ENCODE measurements around the gene DCLK1. TPM values are rescaled to one million over a fixed set of nuclear protein-coding genes. Genes with fewer than 3 reads are reported as not detected.

DCLK1 gene
- total RNA-seq, 1 donor from 2014 or later: 6.4 TPM

DNA sequence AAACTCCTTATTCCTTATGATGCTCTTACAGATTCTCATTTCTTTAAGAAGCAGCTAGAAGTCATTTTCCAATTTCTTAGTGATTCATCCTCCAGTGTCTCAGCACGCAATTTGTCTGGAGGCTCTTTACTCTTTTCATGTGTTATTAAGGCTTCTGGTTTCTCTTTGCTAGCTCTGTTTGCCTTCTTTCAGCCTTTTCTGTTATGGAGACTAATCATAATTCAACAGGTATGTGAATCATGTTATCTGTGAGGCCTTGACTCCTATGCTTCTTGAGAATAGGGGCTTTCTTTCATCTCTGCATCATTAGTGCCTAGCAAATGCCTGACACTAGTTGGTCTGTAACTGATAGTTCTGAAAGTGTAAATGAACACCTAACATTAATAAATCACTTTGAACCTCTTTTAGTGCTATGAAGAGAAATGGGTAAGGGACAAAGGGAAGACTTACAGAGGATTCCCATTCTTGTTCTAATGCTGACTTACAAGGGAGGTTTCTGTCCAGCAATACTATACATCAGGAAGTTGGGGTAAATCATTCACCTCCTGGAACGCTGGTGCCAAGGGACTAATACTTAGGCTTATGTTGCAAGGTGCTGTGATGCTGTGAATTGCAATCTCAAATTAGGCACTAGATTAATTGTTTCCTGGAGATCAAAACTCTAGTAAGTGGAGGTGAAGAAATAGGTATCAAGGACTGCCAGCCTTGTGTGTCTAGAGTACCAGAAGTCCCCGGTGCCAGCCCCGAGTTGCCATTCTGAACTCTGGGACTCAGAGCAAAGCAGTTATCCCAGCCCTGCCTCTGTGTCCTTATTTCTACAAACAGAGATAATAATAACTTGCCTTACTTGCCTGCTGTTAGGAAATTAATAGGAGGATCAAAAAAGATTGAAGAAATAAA, 265.6 kb downstream of the DCLK1 start:
- Mint-ChIP-seq H3K9me3 (no peaks in the 10 kb centered on the region), H3K27me3 (ENCODE audit: insufficient read depth, low read depth) (peaks cover 2% of the 10 kb centered on the region), H3K4me1 (no peaks in the 10 kb centered on the region), H3K27ac (no peak overlapping the region), H3K4me3 (no peak overlapping the region), H3K36me3 (peaks cover 2% of the 10 kb centered on the region)
- no peaks in the 10 kb centered on the region for H3K36me3 ChIP-seq
- no peak for DNase-seq (ENCODE audit: low spot score)
- H3F3A ChIP-seq (ENCODE audit: low read depth): no peaks in the 10 kb centered on the region
- H3K9me3 ChIP-seq (ENCODE audit: low read depth): no peaks in the 10 kb centered on the region
- TF ChIP-seq, protein P1, sequence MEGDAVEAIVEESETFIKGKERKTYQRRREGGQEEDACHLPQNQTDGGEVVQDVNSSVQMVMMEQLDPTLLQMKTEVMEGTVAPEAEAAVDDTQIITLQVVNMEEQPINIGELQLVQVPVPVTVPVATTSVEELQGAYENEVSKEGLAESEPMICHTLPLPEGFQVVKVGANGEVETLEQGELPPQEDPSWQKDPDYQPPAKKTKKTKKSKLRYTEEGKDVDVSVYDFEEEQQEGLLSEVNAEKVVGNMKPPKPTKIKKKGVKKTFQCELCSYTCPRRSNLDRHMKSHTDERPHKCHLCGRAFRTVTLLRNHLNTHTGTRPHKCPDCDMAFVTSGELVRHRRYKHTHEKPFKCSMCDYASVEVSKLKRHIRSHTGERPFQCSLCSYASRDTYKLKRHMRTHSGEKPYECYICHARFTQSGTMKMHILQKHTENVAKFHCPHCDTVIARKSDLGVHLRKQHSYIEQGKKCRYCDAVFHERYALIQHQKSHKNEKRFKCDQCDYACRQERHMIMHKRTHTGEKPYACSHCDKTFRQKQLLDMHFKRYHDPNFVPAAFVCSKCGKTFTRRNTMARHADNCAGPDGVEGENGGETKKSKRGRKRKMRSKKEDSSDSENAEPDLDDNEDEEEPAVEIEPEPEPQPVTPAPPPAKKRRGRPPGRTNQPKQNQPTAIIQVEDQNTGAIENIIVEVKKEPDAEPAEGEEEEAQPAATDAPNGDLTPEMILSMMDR (IDR thresholded peaks at IDR 0.05): no peak
- TF ChIP-seq EZH2 (IDR thresholded peaks at IDR 0.05) (no peak), EZH2phosphoT487 (IDR thresholded peaks at IDR 0.05) (no peak)
- H3K27ac ChIP-seq: no peak overlapping the region
- H3K27me3 ChIP-seq: no peaks in the 10 kb centered on the region
- no peak overlapping the region for H2AFZ ChIP-seq (replicated peaks)
- no peaks in the 10 kb centered on the region for H4K20me1 ChIP-seq (ENCODE audit: low read depth)
- no peak overlapping the region for H3K9ac ChIP-seq
- no peaks in the 10 kb centered on the region for H3K79me2 ChIP-seq (ENCODE audit: low read depth)
- no peak overlapping the region for H3K4me3 ChIP-seq
- peaks cover 2% of the 10 kb centered on the region for H3K4me1 ChIP-seq
- H3K4me2 ChIP-seq: no peak overlapping the region

DNA sequence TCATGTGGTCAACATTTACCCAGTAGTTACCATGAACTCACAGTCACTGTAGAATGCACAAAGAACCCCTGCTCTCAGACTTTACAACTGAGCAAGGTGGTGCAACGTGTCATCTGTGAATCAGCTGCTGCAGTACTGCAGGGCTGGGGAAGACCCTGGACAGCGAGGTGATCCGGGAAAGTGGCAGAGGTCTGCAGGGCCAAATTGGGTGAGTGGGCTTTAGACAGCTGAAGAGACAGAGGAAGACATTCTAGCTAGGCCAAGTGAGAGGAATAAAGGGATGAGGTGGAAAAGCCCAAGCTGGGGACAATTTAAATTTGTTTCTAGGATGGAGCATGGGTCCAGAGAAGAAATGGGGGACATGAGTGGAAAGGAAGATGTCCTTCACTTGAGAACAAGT, 270.5 kb downstream of the DCLK1 start:
- peaks cover 23% of the 10 kb centered on the region for H3K4me1 Mint-ChIP-seq
- H2AFZ ChIP-seq (replicated peaks): no peak overlapping the region
- no peaks in the 10 kb centered on the region for H3K9me3 Mint-ChIP-seq
- H3K4me2 ChIP-seq: no peak overlapping the region
- no peaks in the 10 kb centered on the region for H3K36me3 Mint-ChIP-seq
- peaks cover 27% of the 10 kb centered on the region for H3K4me1 ChIP-seq
- H3K9me3 ChIP-seq (ENCODE audit: low read depth): no peaks in the 10 kb centered on the region
- no peaks in the 10 kb centered on the region for H3K36me3 ChIP-seq
- H3K27me3 Mint-ChIP-seq (ENCODE audit: insufficient read depth, low read depth): peaks cover 2% of the 10 kb centered on the region
- no peak overlapping the region for H3K4me3 ChIP-seq
- no peaks in the 10 kb centered on the region for H3K27me3 ChIP-seq
- no peak for DNase-seq (ENCODE audit: low spot score)
- no peaks in the 10 kb centered on the region for H3K79me2 ChIP-seq (ENCODE audit: low read depth)
- no peak for TF ChIP-seq EZH2phosphoT487 (IDR thresholded peaks at IDR 0.05)
- no peaks in the 10 kb centered on the region for H4K20me1 ChIP-seq (ENCODE audit: low read depth)
- H3K27ac Mint-ChIP-seq: no peak overlapping the region
- H3K27ac ChIP-seq: no peak overlapping the region
- H3K4me3 Mint-ChIP-seq: no peak overlapping the region
- no peak overlapping the region for H3K9ac ChIP-seq
- peaks cover 17% of the 10 kb centered on the region for H3F3A ChIP-seq (ENCODE audit: low read depth)

- Histone ChIP-seq H3K9ac (no peak overlapping the region), H3K27ac (no peak overlapping the region), H3K4me3 (no peak overlapping the region), H3K4me2 (no peak overlapping the region), H3K4me1 (peaks cover 33% of the 10 kb centered on the region), H3K36me3 (no peaks in the 10 kb centered on the region), H3K27me3 (no peaks in the 10 kb centered on the region), H3K79me2 (ENCODE audit: low read depth) (no peaks in the 10 kb centered on the region), H3F3A (ENCODE audit: low read depth) (peaks cover 17% of the 10 kb centered on the region), H2AFZ (replicated peaks) (no peak overlapping the region), H4K20me1 (ENCODE audit: low read depth) (no peaks in the 10 kb centered on the region), H3K9me3 (ENCODE audit: low read depth) (no peaks in the 10 kb centered on the region)
- TF ChIP-seq EZH2 (IDR thresholded peaks at IDR 0.05) (peak; percentile 7), EZH2phosphoT487 (IDR thresholded peaks at IDR 0.05) (no peak)
- TF ChIP-seq, protein P1 (IDR thresholded peaks at IDR 0.05): no peak
- H3K27ac Mint-ChIP-seq: no peak overlapping the region
- DNase-seq (ENCODE audit: low spot score): no peak
- H3K36me3 Mint-ChIP-seq: no peaks in the 10 kb centered on the region
- peaks cover 2% of the 10 kb centered on the region for H3K27me3 Mint-ChIP-seq (ENCODE audit: insufficient read depth, low read depth)
- H3K4me3 Mint-ChIP-seq: no peak overlapping the region
- no peaks in the 10 kb centered on the region for H3K9me3 Mint-ChIP-seq
- H3K4me1 Mint-ChIP-seq: peaks cover 30% of the 10 kb centered on the region
Observed at GRCh38 chr13:35859981-35860380, 271.2 kb downstream of the DCLK1 start.

DNA sequence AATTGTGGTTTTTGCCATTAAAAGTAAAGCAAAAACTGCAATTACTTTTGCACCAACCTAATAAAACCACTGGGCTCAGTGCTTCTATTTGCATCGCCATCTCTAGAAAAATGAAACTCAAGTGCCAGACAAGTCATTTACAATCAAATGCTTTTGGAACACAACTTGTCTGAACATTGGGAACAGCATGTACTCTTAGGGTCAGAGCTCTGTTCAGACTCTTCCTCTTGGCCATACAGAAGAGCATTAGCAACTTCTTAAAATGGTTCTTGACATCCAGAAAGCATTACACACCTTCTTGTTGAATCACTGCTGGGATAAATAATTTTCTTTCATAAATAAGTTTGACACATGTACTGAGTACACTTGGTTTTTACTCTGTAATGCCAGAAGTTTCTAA, 272.5 kb downstream of the DCLK1 start:
- no peak for DNase-seq (ENCODE audit: low spot score)
- Histone ChIP-seq H3K9me3 (ENCODE audit: low read depth) (no peaks in the 10 kb centered on the region), H4K20me1 (ENCODE audit: low read depth) (no peaks in the 10 kb centered on the region), H3K4me1 (peaks cover 34% of the 10 kb centered on the region), H3K79me2 (ENCODE audit: low read depth) (no peaks in the 10 kb centered on the region), H3K4me2 (no peak overlapping the region), H3K4me3 (no peak overlapping the region), H2AFZ (replicated peaks) (no peak overlapping the region), H3K27ac (no peak overlapping the region), H3F3A (ENCODE audit: low read depth) (peaks cover 17% of the 10 kb centered on the region), H3K27me3 (no peaks in the 10 kb centered on the region), H3K36me3 (no peaks in the 10 kb centered on the region), H3K9ac (no peak overlapping the region)
- Mint-ChIP-seq H3K9me3 (no peaks in the 10 kb centered on the region), H3K4me1 (peaks cover 42% of the 10 kb centered on the region), H3K27ac (no peak overlapping the region), H3K4me3 (no peak overlapping the region), H3K36me3 (peaks cover 4% of the 10 kb centered on the region), H3K27me3 (ENCODE audit: insufficient read depth, low read depth) (peaks cover 4% of the 10 kb centered on the region)
- TF ChIP-seq, protein P1 (IDR thresholded peaks at IDR 0.05): no peak
- TF ChIP-seq EZH2 (IDR thresholded peaks at IDR 0.05) (no peak), EZH2phosphoT487 (IDR thresholded peaks at IDR 0.05) (no peak)
